Psoas muscle (tissue), 8 donors: ENCODE data around the gene PARVG. TPM values are rescaled to one million over a fixed set of nuclear protein-coding genes. Genes with fewer than 3 reads are reported as not detected.
A peak's percentile ranks its signal among the peaks of the same experiment; 100 is the strongest.

ENCODE experiments used
- ATAC-seq, 4 donors: fragments of 200-7000 bp; cut with Tn5 transposase; one replicate each; pipeline ENCODE4 v1.9.1; 2020; ENCODE audit warnings: moderate library complexity in 3 of 4, mild to moderate bottlenecking in 2 of 4
- DNase-seq, 2 donors: peaks; one replicate each; pipeline ENCODE4 v3.0.0-alpha.2; 2020
- H3K27ac ChIP-seq: fragments of 200-600 bp; one replicate; pipeline ENCODE4 v1.8.0; 2022
- H3K27me3 ChIP-seq, 3 donors: fragments of 200-600 bp in 1 of 3; one replicate each; pipeline versions ENCODE4 v1.6.1 to v1.8.0; 2013 to 2022; ENCODE audit warnings: low read length in 2 of 3, mild to moderate bottlenecking in 2 of 3, moderate library complexity in 1 of 3; ENCODE audit not compliant: insufficient read depth in 3 of 3
- H3K36me3 ChIP-seq, 2 donors: fragments of 200-600 bp in 1 of 2; one replicate each; pipeline versions ENCODE4 v1.6.1 to v1.8.0; 2013 to 2022; ENCODE audit warnings: low read depth in 1 of 2, mild to moderate bottlenecking in 1 of 2, moderate library complexity in 1 of 2; ENCODE audit not compliant: insufficient read depth in 1 of 2
- H3K4me1 ChIP-seq: fragments of 200-600 bp; one replicate; pipeline ENCODE4 v1.8.0; 2022
- H3K4me3 ChIP-seq: fragments of 200-600 bp; one replicate; pipeline ENCODE4 v1.8.0; 2022; ENCODE audit warnings: mild to moderate bottlenecking
- H3K9me3 ChIP-seq: fragments of 200-600 bp; one replicate; pipeline ENCODE4 v1.8.0; 2022
- CTCF ChIP-seq: fragments of 200-600 bp; IDR thresholded peaks from one replicate; pipeline ENCODE4 v1.8.0; 2022; ENCODE audit warnings: antibody characterized with exemption
- WGBS, 3 donors: extraction: QIAGEN DNeasy Blood & Tissue Kit; methylation state at CpG; one replicate each; pipeline versions ENCODE4 v1.1.6 to v1.1.7; 2013; 5-methylcytosine and 5-hydroxymethylcytosine counted together
- intact Hi-C, 2 donors: fragments of 100-400 bp; cut with DNase I; formaldehyde crosslinking; loops; one replicate each; pipeline versions ENCODE4 v1.11.0 to v1.14.2; 2022
- polyA plus RNA-seq, 3 donors: library from polyadenylated mRNA; stranded (reverse); fragments of 200-250 nt; gene quantifications; one replicate each; pipeline ENCODE4 v1.2.3, GENCODE V29; 2013
- total RNA-seq, 4 donors: library from RNA; stranded (reverse); fragmentation: NEBNext Ultra II Directional in 2 of 4; extraction: Animal tissue kit (Norgen Biotek cat#: 25700) in 2 of 4; gene quantifications; one replicate each; pipeline versions ENCODE4 v1.2.1 to v1.2.4, GENCODE V29; 2021 to 2023
- donor health status: healthy with polysubstance abuse.
- donor health status: DM: no; HTN: no; CAD: no; lungs with moderate emphysema.
- donor health status: Bipolar disorder and iron deficiency.
- donor health status: healthy.
- donor health status: DM: yes; HTN: yes; CAD: no.
- donor health status: DM: no; HTN: no; CAD: no.
- donor health status: DM: no; HTN: no; CAD: no.
- donor health status: DM: yes; HTN: yes; CAD: no.

PARVG gene
- total and polyA plus RNA-seq, 7 donors: 0.77 to 3.2 (median 1.5) TPM

- WGBS, 3 donors: 91 to 92% (median 91%) methylated on average over 5 of the region's 5 CpGs
- DNase-seq: peak in 1 of 2 donors; percentile 30
- no peak for ATAC-seq
- intact Hi-C loops: no loop called here
- Histone ChIP-seq H3K9me3 (no peaks in the 10 kb centered on the region), H3K36me3 (peaks cover 0 to 88% of the 10 kb centered on the region in 2 donors), H3K27ac (no peak overlapping the region), H3K4me1 (no peaks in the 10 kb centered on the region), H3K4me3 (no peak overlapping the region), H3K27me3 (no peaks in the 10 kb centered on the region)
- TF ChIP-seq CTCF: no peak
Measured at GRCh38 chr22:44160421-44160820, 20.3 kb upstream of the PARVG start.

DNA sequence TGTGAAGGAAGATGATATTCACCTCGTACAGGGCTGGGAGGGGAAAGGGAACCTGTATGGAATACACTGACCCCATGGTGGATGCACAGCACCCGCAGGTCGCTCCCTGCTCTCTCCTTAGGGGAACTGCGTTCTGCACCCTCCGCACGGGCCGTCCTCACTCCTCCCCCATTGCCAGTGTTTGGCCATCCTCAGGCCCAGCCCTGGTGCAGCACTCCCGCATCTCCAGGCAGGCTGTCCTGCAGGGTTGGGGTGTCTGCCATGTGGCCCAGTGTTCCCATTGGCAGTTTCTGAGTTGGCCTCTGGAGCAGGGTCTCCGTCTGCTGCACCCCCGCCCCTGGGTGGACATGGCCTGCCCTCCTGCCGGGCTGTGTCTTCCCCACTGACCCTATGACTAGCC lies 19.1 kb upstream of the PARVG start:
- H3K36me3 ChIP-seq: peaks cover 0 to 85% of the 10 kb centered on the region in 2 donors
- 94 to 99% (median 94%) methylated on average over 11 of the region's 11 CpGs for WGBS, 3 donors
- H3K27ac ChIP-seq: no peak overlapping the region
- no peaks in the 10 kb centered on the region for H3K4me1 ChIP-seq
- H3K9me3 ChIP-seq: no peaks in the 10 kb centered on the region
- no peak for TF ChIP-seq CTCF
- ATAC-seq (peak in 1 of 4 donors; percentile 19), DNase-seq (peak in 1 of 2 donors; percentile 41)
- intact Hi-C loops: no loop called here
- no peak overlapping the region for H3K4me3 ChIP-seq
- H3K27me3 ChIP-seq: no peaks in the 10 kb centered on the region

- DNase-seq: peak in 1 of 2 donors; percentile 38
- Histone ChIP-seq H3K4me3 (no peak overlapping the region), H3K36me3 (peaks cover 0 to 81% of the 10 kb centered on the region in 2 donors)
Measured at GRCh38 chr22:44162960-44163359, 17.8 kb upstream of the PARVG start.

DNA sequence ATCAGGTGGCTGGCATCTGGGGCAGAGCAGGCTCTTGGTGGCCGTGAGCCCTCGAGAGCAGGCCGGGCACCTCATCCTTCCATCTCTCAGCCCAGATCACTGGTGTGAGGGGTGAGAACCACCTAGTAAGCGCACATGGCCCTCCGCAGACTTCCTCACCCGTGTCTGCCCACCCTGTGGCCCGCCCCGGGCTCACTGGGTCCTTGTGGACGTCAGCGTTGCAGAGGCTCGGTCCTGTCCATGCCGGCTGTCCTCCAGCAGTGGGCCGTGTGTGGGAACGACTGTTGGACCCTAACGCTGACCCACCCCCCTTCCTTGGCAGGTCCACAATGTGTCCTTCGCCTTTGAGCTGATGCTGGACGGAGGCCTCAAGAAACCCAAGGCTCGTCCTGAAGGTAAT lies 17.2 kb upstream of the PARVG start:
- 91 to 92% (median 92%) methylated on average over 18 of the region's 18 CpGs for WGBS, 3 donors
- Histone ChIP-seq H3K9me3 (no peaks in the 10 kb centered on the region), H3K27me3 (no peaks in the 10 kb centered on the region), H3K36me3 (peaks cover 0 to 81% of the 10 kb centered on the region in 2 donors), H3K4me3 (no peak overlapping the region), H3K4me1 (no peaks in the 10 kb centered on the region), H3K27ac (no peak overlapping the region)
- intact Hi-C loops: no loop called here
- TF ChIP-seq CTCF: no peak
- DNase-seq: peak in 1 of 2 donors; percentile 37
- ATAC-seq: no peak

More at GRCh38 chr22:44162960-44163359, 17.8 kb upstream of the PARVG start:
- no peak for TF ChIP-seq CTCF
- Histone ChIP-seq H3K27me3 (no peaks in the 10 kb centered on the region), H3K9me3 (no peaks in the 10 kb centered on the region), H3K27ac (no peak overlapping the region), H3K4me1 (no peaks in the 10 kb centered on the region)
- 93 to 94% (median 94%) methylated on average over 13 of the region's 13 CpGs for WGBS, 3 donors
- intact Hi-C loops: no loop called here
- ATAC-seq: no peak

- no peaks in the 10 kb centered on the region for H3K9me3 ChIP-seq
- no peak overlapping the region for H3K4me3 ChIP-seq
- peaks cover 0 to 81% of the 10 kb centered on the region in 2 donors for H3K36me3 ChIP-seq
- no peak for ATAC-seq
- intact Hi-C loops: no loop called here
- H3K27me3 ChIP-seq: no peaks in the 10 kb centered on the region
- peak in 1 of 2 donors; percentile 33 for DNase-seq
- 71 to 87% (median 71%) methylated on average over 10 to 11 of the region's 11 CpGs for WGBS, 3 donors
- no peak overlapping the region for H3K27ac ChIP-seq
- H3K4me1 ChIP-seq: no peaks in the 10 kb centered on the region
- no peak for TF ChIP-seq CTCF
Measured at GRCh38 chr22:44164031-44164430, 16.7 kb upstream of the PARVG start.
